ENCODE data around the gene PRKCA.
A peak's percentile ranks its signal among the peaks of the same experiment; 100 is the strongest.

PRKCA gene

GRCh38 chr17:66822009-66822408, 519.6 kb downstream of the PRKCA start:
- DNase-seq = no peak

- DNase-seq = no peak
These were observed 524.4 kb downstream of the PRKCA start for GRCh38 chr17:66826856-66827255.

- DNase-seq = no peak
These were observed 527.0 kb downstream of the PRKCA start for GRCh38 chr17:66829386-66829864.

GRCh38 chr17:66829883-66830282, 527.5 kb downstream of the PRKCA start:
- DNase-seq = no peak

GRCh38 chr17:66830451-66830850, 528.0 kb downstream of the PRKCA start:
- no peak for DNase-seq

GRCh38 chr17:66831383-66832210, 529.2 kb downstream of the PRKCA start:
- DNase-seq = peak in 1 of 56 donors; percentile 6

- DNase-seq = no peak
These were observed 530.8 kb downstream of the PRKCA start for GRCh38 chr17:66833201-66833600.

- no peak for DNase-seq
These were observed 532.1 kb downstream of the PRKCA start for GRCh38 chr17:66834426-66834918.

GRCh38 chr17:66834919-66835454, 532.6 kb downstream of the PRKCA start, which contains the start of gene CACNG5:
Gene CACNG5 (plus strand): TSS chr17:66835117. CDS start chr17:66877333, 42,216 bp downstream.
- DNase-seq = peak in 1 of 56 donors; percentile 13

- DNase-seq = no peak
These were observed 533.1 kb downstream of the PRKCA start for GRCh38 chr17:66835476-66835875.

- DNase-seq = no peak
These were observed 533.9 kb downstream of the PRKCA start for GRCh38 chr17:66836063-66837005.

GRCh38 chr17:66837226-66837625, 534.8 kb downstream of the PRKCA start:
- no peak for DNase-seq

GRCh38 chr17:66837885-66838665, 535.7 kb downstream of the PRKCA start:
- DNase-seq = no peak

GRCh38 chr17:66839616-66840015, 537.2 kb downstream of the PRKCA start:
- no peak for DNase-seq

- no peak for DNase-seq
These were observed 537.6 kb downstream of the PRKCA start for GRCh38 chr17:66840061-66840460.

GRCh38 chr17:66841328-66841727, 538.9 kb downstream of the PRKCA start:
- DNase-seq = no peak

GRCh38 chr17:66841744-66842143, 539.3 kb downstream of the PRKCA start:
- DNase-seq = no peak

GRCh38 chr17:66842505-66842904, 540.1 kb downstream of the PRKCA start:
- no peak for DNase-seq

- no peak for DNase-seq
These were observed 540.5 kb downstream of the PRKCA start for GRCh38 chr17:66842959-66843358.

GRCh38 chr17:66843627-66844026, 541.2 kb downstream of the PRKCA start:
- DNase-seq = no peak

GRCh38 chr17:66847704-66848103, 545.3 kb downstream of the PRKCA start:
- no peak for DNase-seq

Measured in amygdala (tissue), 56 donors.